ENCODE measurements around the gene MGAT2.
A peak's percentile ranks its signal among the peaks of the same experiment; 100 is the strongest.

Gene MGAT2

DNA sequence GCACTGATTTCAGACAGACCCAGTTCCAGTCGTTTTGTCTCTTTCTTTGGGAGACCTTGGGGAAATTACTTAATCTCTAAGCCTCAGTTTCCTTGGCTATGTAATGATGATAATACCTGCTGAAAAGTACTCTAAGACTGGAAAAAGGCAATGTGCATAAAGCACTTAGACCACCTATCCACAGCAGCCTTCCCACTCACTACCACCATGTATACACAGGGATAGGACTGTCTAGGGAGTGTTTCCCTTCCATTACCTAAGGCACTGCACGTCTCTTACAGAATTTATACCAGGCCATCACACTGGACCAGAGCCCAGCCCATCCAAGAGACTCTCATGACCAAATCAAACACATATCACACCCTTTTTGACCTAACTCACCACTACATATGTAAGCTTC is 40.8 kb upstream of the MGAT2 start:
- ATAC-seq, result peak; percentile 29; the same call in 2 of the 3 replicates
- no peak for TF ChIP-seq BACH2 (CRISPR knock-in tag; IDR thresholded peaks at IDR 0.05; ENCODE audit: borderline replicate concordance)
- TF ChIP-seq TOX (CRISPR knock-in tag; IDR thresholded peaks at IDR 0.05; ENCODE audit: borderline replicate concordance), result no peak
- TF ChIP-seq TCF4 (CRISPR knock-in tag; IDR thresholded peaks at IDR 0.05; ENCODE audit: borderline replicate concordance), result no peak
- no peak for TF ChIP-seq RARB (CRISPR knock-in tag; IDR thresholded peaks at IDR 0.05)
- TF ChIP-seq, protein P1, sequence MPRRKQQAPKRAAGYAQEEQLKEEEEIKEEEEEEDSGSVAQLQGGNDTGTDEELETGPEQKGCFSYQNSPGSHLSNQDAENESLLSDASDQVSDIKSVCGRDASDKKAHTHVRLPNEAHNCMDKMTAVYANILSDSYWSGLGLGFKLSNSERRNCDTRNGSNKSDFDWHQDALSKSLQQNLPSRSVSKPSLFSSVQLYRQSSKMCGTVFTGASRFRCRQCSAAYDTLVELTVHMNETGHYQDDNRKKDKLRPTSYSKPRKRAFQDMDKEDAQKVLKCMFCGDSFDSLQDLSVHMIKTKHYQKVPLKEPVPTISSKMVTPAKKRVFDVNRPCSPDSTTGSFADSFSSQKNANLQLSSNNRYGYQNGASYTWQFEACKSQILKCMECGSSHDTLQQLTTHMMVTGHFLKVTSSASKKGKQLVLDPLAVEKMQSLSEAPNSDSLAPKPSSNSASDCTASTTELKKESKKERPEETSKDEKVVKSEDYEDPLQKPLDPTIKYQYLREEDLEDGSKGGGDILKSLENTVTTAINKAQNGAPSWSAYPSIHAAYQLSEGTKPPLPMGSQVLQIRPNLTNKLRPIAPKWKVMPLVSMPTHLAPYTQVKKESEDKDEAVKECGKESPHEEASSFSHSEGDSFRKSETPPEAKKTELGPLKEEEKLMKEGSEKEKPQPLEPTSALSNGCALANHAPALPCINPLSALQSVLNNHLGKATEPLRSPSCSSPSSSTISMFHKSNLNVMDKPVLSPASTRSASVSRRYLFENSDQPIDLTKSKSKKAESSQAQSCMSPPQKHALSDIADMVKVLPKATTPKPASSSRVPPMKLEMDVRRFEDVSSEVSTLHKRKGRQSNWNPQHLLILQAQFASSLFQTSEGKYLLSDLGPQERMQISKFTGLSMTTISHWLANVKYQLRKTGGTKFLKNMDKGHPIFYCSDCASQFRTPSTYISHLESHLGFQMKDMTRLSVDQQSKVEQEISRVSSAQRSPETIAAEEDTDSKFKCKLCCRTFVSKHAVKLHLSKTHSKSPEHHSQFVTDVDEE (CRISPR knock-in tag; IDR thresholded peaks at IDR 0.05), result no peak
- TF ChIP-seq CSDC2 (CRISPR knock-in tag; IDR thresholded peaks at IDR 0.05), result no peak
- no peak for TF ChIP-seq ZFP3 (CRISPR knock-in tag; IDR thresholded peaks at IDR 0.05)
- TF ChIP-seq, protein P2, sequence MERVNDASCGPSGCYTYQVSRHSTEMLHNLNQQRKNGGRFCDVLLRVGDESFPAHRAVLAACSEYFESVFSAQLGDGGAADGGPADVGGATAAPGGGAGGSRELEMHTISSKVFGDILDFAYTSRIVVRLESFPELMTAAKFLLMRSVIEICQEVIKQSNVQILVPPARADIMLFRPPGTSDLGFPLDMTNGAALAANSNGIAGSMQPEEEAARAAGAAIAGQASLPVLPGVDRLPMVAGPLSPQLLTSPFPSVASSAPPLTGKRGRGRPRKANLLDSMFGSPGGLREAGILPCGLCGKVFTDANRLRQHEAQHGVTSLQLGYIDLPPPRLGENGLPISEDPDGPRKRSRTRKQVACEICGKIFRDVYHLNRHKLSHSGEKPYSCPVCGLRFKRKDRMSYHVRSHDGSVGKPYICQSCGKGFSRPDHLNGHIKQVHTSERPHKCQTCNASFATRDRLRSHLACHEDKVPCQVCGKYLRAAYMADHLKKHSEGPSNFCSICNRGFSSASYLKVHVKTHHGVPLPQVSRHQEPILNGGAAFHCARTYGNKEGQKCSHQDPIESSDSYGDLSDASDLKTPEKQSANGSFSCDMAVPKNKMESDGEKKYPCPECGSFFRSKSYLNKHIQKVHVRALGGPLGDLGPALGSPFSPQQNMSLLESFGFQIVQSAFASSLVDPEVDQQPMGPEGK (CRISPR knock-in tag; IDR thresholded peaks at IDR 0.05; ENCODE audit: borderline replicate concordance), result no peak
- TF ChIP-seq ZC3H10 (CRISPR knock-in tag; IDR thresholded peaks at IDR 0.05), result no peak
- TF ChIP-seq CREB5 (CRISPR knock-in tag; IDR thresholded peaks at IDR 0.05; ENCODE audit: low read depth), result no peak
- TF ChIP-seq PPARA (CRISPR knock-in tag; IDR thresholded peaks at IDR 0.05; ENCODE audit: borderline replicate concordance), result no peak
- no peak for TF ChIP-seq ZFP30 (CRISPR knock-in tag; IDR thresholded peaks at IDR 0.05)
- no peak for TF ChIP-seq POU6F1 (CRISPR knock-in tag; IDR thresholded peaks at IDR 0.05; ENCODE audit: borderline replicate concordance, low read depth)
- no peak for TF ChIP-seq CSRNP3 (CRISPR knock-in tag; IDR thresholded peaks at IDR 0.05)
- TF ChIP-seq ZNF70 (CRISPR knock-in tag; IDR thresholded peaks at IDR 0.05), result no peak
- no peak for TF ChIP-seq ISL1 (CRISPR knock-in tag; IDR thresholded peaks at IDR 0.05)

DNA sequence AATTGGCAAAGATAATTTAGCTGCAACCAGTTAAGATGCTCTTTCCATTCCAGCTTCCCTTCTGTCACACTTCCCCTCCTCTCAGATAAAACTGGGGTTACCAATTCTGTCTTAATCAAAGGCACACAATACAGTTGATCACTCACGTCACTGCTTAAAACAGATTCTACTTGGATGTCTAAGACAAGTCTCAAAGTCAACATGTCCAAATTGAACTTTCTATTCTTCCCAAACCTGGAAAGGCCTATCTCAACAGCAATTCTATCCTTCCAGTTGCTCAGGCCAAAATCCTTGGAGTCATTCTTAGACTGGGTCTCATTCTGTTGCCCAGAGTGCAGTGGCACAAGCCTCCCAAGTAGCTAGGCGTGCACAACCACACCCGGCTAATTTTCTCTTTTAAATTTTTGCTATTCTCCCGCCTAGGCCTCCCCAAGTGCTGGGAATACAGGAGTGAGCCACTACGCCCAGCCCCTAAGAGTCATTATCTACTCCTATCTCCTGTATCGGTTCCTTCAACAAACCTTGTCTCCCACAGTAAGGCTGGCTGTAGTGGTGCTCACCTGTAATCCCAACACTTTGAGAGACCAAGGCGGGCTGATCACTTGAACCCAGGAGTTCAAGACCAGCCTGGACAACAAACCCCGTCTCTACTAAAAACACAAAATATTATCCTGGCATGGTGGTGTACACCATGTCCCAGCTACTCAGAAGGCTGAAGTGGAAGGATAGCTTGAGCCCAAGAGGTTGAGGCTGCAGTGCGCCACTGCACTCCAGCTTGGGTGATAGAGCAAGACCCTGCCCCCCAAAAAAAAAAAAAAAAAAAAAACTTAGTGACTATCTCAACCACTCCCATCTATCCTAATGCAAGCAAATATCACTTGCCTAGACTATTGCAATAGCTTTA is 39.1 kb upstream of the MGAT2 start:
- TF ChIP-seq ESRRG (CRISPR knock-in tag; IDR thresholded peaks at IDR 0.05), result no peak
- TF ChIP-seq SNAI2 (CRISPR knock-in tag; IDR thresholded peaks at IDR 0.05), result no peak
- no peak for TF ChIP-seq TOX (CRISPR knock-in tag; IDR thresholded peaks at IDR 0.05; ENCODE audit: borderline replicate concordance)
- no peak for TF ChIP-seq ZNF565 (CRISPR knock-in tag; conservative IDR thresholded peaks at IDR 0.05; ENCODE audit: low read depth)
- no peak for TF ChIP-seq CSRNP3 (CRISPR knock-in tag; IDR thresholded peaks at IDR 0.05)
- TF ChIP-seq CSDC2 (CRISPR knock-in tag; IDR thresholded peaks at IDR 0.05), result no peak
- TF ChIP-seq ZFP30 (CRISPR knock-in tag; IDR thresholded peaks at IDR 0.05), result no peak
- TF ChIP-seq OSR1 (CRISPR knock-in tag; IDR thresholded peaks at IDR 0.05), result no peak
- TF ChIP-seq GLIS3 (CRISPR knock-in tag; IDR thresholded peaks at IDR 0.05), result no peak
- no peak for ATAC-seq
